Measurements from ENCODE around the gene UQCRQ.

- TF ChIP-seq CTCF (IDR thresholded peaks at IDR 0.05 in 4 of 5, conservative IDR thresholded peaks at IDR 0.05 in 1 of 5) (no peak), POLR2A (IDR thresholded peaks at IDR 0.05) (no peak)
These were observed 12.1 kb upstream of the UQCRQ start for GRCh38 chr5:132854301-132854700.
